Measurements from ENCODE around the gene LETM1.

GRCh38 chr4:1795299-1796195 lies 60.4 kb downstream of the LETM1 start:
- TF ChIP-seq TAF1 (IDR thresholded peaks at IDR 0.05; ENCODE audit: low read depth, low read length) (no peak), POLR2AphosphoS5 (IDR thresholded peaks at IDR 0.05; ENCODE audit: low read depth, low read length) (no peak)
